DMS153 treated with DMSO at 0.1 percent for 48 hours (cell line): ENCODE data around the gene CEACAM1.
"Not testable (repeated sequence)": the region's sequence is repeated elsewhere in the genome, so short reads cannot be mapped to it uniquely, and the experiment has no call there.

Experiments
- DNase-seq: peaks from one replicate; lab custom pipeline; 2025; ENCODE audit not compliant: unreplicated experiment; lab: John Stamatoyannopoulos, UW

Gene CEACAM1

DNA sequence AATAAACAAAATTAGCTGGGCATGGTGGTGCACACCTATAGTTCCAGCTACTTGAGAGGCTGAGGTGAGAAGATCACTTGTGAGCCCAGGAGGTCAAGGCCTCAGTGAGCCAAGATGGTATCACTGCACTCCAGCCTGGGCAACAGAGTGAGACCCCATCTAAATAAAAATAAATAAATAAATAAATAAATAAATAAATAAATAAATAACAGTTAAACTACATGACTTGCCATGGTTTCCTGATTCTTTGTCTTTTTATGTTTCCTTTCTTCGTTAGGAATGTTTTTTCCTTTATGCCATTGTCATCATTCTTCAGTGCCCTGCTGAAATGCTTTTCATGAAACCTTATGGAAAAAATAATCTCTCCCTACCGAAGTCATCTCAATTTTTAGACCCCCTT lies 50.3 kb downstream of the CEACAM1 start:
- DNase-seq = no peak

DNA sequence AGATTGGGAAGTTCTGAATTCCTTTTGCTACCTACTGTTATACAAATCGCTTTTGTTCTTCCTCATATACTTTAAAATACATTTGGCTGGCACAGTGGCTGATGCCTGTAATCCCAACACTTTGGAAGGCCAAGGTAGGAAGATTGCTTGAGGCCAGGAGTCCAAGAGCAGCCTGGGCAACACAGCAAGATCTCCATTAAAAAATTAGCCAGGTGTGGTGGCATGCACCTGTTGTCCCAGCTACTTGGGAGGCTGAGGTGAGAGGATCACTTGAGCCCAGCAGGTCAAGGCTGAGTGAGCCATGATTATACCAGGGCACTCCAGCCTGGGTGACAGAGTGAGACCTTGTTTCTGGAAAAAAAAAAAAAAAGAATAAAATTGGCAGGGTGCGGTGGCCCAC lies 51.2 kb downstream of the CEACAM1 start:
- DNase-seq = no peak

DNA sequence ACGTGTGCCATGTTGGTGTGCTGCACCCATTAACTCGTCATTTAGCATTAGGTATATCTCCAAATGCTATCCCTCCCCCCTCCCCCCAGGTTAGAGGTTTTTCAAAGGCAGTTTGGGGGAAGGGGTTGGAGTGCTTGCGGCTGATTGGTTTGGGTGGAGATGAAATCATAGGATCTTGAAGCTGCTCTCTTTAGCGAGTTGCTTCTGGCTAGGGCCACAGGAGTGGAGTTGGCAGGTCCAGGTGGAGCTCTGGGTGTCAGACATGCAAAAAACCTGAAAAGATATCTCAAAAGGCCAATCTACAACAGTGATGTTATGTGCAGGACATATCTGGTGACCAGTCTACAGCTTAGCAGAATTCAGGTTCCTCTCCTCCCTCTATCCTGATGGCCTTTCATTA lies 52.9 kb downstream of the CEACAM1 start:
- no peak for DNase-seq

DNA sequence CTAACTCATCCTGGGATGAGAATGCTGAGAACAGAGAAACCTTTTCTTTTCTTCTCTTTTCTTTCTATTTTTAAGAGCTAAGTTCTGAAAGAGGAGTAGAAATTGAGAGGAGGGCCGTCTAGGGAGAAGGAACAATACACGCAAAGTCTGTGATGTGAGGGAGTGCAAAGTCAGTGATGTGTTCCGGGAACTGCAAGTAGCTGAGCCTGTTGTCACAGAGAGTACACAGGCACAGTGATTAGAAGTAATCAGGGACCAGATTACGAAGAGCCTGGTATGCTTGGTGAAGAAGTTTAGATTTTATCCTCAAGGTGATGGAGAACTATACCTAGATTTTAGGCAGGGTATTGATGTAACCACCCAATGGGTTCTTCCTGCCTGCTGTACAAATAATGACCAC lies 53.5 kb downstream of the CEACAM1 start:
- DNase-seq = no peak

DNA sequence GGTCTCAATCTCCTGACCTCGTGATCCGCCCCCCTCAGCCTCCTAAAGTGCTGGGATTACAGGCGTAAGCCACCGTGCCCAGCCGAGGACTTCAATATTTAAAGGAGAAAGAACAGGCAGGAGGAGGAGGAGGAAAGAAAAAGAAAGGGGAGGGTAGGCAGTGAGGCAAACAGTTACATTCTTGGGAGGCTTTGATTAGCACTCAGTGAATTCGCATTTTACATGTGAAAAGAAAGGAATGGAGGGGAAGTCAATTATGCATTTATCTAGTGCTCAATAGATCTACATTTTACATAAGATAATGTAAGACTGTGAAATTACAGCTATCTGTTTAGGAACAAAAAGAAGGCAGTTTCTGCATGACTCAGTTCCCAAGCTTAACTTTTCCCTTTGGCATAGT lies 54.6 kb downstream of the CEACAM1 start:
- DNase-seq = no peak

DNA sequence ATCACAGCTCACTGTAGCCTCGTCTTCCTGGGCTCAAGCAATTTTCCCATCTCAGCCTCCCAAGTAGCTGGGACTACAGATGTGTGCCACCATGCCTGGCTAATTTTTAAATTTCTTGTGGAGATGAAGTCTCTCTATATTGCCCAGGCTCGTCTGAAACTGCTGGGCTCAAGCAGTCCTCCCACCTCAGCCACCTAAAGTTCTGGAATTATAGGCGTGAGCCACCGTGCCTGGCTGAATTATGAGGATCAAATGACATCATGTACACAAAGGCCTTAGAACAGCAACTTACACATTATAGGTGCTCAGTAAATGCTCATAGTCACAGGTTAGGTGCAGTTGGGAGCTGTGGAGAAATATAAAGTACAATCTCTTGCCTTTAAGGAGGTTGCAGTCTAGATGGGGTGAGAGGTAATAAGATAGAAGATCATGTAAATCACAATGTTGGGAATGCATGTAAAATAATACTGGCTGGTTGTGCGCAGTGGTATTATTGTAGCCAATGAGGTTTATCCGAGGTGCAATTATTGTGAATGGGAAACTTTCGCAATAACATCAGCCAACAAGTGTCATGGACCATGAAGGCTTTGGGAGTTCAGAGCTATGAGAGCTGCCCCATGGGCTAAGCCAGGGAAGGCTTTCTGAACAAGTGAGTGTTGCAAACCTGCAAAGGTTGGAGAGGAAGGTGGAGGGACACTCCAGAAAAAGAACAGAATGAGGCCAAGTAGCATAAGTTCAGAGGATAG lies 55.7 kb downstream of the CEACAM1 start:
- no peak for DNase-seq

DNA sequence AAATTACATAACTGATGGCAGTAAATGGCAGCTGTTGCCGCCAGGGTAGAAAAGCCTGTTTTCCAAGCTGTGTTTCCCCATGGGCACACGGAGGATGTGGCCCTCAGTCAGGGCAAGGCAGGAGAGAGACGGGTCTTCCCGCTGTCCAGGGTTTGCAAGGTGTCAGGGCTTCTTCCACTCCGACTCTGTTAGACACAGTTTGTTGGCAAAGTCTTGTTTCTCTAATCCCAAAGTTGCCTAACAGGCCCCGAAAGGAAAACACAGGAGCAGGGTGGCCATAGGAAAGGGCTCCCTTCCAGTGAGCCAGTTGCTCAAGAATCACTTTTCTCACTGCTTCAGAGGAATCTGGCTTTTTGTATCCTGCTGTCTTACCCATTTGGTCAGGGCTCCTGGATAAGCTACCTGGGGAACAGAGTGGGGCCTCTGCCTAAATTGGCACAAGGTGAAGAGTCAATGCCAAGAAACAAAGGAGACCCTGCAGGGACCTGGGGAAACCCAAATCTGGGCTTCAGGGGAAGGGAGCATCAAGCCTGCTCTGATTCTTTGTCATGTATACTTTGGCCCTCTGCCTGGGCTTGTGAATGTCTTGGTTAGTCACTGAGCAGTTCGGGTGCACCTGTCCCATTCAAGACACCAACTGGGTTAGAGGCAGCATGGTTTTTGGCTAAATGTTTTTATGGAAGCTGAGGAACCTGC lies 56.6 kb downstream of the CEACAM1 start:
- no peak for DNase-seq

DNA sequence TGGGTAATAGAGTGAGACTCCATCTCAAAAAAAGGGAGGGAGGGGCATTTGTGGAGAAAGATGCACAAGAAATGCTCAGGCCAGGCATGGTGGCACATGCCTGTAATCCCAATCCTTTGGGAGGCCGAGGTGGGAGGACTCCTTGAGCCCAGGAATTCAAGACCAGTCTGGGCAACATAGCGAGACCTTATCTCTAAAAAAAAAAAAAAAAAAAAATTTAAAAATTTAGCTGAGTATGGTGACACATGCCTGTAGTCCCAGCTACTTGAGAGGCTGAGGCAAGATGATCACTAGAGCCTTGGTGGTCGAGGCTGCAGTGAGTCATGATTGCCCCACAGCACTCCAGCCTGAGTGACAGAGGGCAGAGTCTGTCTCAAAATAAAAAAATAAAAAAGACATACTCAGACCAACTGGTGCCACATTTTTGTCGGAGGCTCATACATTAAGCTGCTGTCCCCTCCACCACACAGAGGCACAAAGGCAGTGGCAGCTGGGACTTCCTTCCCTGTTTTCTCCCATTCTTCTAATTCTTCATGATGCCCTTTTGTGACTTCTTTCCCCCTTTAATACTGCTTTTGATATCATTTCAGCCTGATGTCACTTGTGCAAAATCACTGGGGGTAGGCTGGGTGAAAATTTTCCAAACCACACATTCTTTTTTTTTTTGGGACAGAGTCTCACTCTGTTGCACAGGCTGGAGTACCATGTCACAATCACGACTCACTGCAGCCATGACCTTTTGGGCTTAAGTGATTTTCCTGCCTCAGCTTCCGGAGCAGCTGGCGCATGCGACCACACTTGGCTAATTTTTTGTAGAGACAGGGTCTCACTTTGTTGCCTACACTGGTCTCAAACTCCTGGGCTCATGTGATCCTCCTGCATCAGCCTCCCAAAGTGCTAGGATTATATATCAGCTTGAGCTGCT lies 58.7 kb downstream of the CEACAM1 start:
- DNase-seq = no peak

DNA sequence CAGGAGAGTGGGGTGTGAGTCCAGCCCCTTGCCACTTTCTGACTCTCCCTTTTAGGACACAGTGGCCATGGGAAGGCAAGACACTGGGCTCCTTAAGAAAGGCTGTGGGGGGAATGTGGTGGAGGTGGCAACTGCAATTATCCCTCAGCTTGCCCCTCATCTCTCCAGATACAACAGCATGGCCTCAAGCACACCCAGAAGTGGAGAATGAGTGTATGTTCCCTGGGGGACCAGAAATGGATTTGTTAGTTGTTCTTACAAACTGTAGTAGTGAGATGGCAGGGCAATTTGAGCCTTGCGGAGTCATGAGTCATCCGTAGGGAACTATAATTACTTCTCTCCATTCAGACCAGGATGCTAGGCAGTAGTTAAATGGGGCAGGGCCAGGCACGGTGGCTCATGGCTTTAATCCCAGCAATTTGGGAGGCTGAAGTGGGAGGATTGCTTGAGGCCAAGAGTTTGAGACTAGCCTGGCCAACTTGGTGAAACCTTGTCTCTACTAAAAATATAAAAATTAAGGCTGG lies 59.9 kb downstream of the CEACAM1 start:
- DNase-seq = no peak

DNA sequence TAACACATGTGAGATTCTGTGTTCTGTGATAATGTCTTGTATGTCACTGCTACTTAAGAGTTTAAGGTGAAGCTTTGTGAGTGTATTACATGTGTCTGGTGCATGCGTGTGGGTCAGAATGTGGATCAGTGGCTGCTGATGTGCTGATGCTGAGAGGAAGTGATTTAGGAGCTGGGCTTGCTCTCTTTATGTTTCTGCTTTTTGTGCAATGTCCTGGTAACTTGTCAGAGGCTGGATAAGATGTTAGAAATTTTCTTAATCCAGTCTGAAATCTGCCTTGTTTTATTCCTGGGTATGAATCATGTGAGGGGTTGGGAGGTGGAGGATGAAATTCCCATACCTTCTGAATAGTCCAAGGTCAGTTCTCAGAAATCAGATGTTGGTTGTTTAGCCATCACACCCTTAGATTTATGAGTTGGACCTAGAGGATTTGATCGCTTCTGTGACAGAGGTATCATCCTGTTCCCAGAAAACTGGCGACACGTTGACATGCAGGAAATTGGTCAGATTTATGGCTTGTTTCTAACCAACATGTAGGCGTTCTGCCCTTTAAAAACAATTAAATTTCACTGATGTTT lies 61.0 kb downstream of the CEACAM1 start:
- no peak for DNase-seq

DNA sequence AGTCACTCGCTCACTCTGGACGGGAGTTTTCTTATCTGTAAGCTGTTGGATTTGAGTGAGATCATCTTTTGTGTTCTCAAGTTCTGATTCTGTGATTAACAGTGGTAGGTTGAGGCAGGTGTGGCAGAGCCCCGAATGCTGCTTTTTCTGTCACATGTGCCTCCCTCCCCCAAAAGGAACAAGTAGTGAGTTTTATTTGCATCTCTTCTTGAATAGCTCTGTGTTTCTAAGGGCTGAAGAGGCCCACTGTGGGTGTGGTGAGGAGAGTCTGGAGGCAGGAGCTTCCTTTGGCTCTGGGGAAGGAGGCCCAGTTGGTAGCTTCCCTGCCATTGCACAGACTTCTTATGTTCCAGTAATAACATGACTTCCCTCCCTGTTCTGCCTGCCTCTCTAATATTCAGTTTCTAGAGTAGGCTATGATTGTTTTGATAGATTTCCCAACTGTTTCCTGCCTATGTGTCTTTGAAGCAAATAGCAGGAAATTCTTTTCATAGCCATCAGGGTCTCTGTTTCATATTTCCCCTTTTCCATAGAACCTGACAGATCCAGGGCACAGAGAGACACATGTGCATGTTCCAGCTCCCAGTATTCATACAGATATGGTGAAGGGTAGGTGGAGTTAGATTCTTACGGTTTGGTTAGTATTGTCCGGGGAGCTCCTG lies 61.6 kb downstream of the CEACAM1 start:
- DNase-seq = no peak

DNA sequence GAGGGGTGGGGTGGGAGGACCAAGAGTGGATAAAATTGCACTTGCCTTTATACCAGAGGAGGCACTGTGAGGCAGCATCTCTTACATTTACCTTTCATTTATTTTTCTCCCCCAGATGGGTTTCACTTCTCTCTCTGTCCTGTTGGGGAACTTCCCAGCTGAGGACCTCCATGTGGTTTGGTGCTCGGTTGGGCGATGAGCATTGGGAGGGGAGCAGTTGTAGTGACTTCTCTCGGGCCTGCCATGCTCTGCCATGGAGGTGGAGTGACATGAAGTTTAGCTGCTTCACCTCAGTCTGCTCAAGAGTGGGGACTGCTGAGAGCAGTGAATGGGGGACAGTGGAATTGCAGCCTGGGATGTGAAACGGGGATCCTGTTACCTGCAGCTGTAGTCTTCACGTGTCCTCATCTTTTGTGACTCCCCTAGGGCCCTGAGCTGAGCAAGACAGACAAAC lies 62.4 kb downstream of the CEACAM1 start:
- no peak for DNase-seq

DNA sequence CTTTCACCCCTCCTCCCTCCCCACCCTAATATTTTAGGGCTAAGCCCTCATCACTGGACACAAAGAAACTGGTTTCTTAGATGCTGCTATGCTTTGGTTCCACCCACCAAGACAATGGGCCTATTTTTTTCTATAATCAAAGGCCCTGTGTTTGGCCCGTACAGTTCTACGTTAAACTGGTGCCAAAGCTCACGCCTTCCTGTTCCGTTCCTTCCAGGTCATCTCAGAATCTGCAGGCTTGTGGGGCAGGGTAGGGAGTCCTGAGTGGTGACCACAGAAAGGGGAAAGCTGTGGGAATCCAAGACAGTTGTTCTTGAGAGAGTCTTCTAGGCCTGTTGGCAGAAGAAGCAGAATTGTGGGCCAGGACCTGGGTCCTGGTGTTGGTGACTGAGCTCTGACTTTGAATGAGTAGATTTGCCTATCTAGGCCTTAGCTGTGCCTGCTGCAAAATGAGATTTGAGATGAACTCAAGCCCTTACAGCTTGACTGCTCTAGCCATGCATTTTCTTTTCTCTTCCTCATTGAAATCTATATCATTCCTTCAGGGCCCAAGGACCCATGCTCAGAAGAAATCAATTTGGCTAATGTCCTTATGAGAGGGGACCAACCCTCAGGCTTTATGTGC lies 66.5 kb downstream of the CEACAM1 start:
- no peak for DNase-seq

DNA sequence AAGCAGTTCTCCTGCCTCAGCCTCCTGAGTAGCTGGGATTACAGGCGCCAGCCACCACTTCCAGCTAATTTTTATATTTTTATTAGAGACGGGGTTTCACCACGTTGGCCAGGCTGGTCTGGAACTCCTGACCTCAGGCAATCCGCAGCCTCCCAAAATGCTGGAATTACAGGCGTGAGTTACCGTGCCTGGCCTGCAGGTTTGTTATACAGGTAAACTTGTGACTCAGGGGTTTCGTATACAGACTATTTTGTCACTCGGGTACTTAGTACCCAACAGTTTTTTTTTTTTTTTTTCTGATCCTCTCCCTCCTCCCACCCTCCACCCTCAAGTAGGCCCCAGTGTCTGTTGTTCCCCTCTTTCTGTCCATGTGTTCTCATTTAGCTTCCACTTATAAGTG lies 67.0 kb downstream of the CEACAM1 start:
- not testable (repeated sequence) for DNase-seq

DNA sequence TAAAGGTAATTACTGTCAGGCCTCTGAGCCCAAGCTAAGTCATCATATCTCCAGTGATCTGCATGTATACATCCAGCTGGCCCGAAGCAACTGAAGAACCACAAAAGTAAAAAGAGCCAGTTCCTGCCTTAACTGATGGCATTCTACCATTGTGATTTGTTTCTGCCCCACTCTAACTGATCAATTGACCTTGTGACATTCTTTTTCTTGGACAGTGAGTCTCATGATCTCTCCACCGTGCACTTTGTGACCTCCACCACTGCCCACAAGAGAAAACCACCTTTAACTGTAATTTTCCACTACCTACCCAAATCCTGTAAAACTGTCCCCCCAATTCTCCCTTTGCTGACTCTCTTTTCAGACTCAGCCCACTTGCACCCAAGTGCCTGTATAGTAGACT lies 68.4 kb downstream of the CEACAM1 start:
- no peak for DNase-seq
